Measurements from ENCODE around the gene PRKCB.

DNA sequence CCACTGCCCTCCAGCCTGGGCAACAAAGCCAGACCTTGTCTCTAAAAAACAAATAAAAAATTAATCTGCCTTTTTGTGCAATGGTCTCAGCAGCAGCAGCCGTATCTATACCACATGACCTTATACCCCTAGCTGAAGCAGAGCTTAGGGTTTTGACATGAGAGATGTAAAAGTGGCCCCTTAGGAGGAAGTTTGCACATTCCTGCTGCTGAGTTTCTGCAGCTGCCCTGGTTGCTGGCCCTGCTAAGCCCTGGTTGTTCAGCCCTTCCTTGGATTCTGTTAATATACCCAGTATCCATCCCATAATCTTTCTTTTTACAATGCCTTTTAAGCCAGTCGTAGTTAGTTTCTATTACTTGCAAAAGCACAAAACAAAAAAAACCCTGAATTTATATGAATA, 33.0 kb upstream of the PRKCB start:
- TF ChIP-seq, protein P1, sequence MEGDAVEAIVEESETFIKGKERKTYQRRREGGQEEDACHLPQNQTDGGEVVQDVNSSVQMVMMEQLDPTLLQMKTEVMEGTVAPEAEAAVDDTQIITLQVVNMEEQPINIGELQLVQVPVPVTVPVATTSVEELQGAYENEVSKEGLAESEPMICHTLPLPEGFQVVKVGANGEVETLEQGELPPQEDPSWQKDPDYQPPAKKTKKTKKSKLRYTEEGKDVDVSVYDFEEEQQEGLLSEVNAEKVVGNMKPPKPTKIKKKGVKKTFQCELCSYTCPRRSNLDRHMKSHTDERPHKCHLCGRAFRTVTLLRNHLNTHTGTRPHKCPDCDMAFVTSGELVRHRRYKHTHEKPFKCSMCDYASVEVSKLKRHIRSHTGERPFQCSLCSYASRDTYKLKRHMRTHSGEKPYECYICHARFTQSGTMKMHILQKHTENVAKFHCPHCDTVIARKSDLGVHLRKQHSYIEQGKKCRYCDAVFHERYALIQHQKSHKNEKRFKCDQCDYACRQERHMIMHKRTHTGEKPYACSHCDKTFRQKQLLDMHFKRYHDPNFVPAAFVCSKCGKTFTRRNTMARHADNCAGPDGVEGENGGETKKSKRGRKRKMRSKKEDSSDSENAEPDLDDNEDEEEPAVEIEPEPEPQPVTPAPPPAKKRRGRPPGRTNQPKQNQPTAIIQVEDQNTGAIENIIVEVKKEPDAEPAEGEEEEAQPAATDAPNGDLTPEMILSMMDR (IDR thresholded peaks at IDR 0.05; ENCODE audit: low read depth, low read length), result no peak
- TF ChIP-seq EZH2phosphoT487 (IDR thresholded peaks at IDR 0.05; ENCODE audit: low read depth), result no peak

Measured in OCI-LY3 (cell line).